ENCODE results near the gene SNTG2.

SNTG2 gene

GRCh38 chr2:1187189-1187588, 236.5 kb downstream of the SNTG2 start:
- Histone ChIP-seq H3K36me3 (ENCODE audit: control insufficient read depth in 2 of 2, insufficient read depth in 2 of 2, low read length in 2 of 2) (no peaks in the 10 kb centered on the region), H3K27me3 (ENCODE audit: control insufficient read depth in 2 of 2, insufficient read depth in 2 of 2, low read length in 2 of 2) (no peaks in the 10 kb centered on the region), H3K27ac (ENCODE audit: low read depth in 2 of 2, low read length in 2 of 2) (no peak overlapping the region), H3K4me3 (ENCODE audit: low read length in 2 of 2) (no peak overlapping the region), H3K9ac (ENCODE audit: low read depth in 1 of 2, low read length in 2 of 2) (no peak overlapping the region), H3K9me3 (ENCODE audit: control insufficient read depth in 2 of 2, low read length in 2 of 2) (no peaks in the 10 kb centered on the region), H3K4me1 (ENCODE audit: control insufficient read depth in 2 of 2, insufficient read depth in 2 of 2, low read length in 2 of 2) (no peaks in the 10 kb centered on the region)

GRCh38 chr2:1192121-1192520, 241.5 kb downstream of the SNTG2 start:
- Histone ChIP-seq H3K27ac (ENCODE audit: low read depth in 2 of 2, low read length in 2 of 2) (no peak overlapping the region), H3K27me3 (ENCODE audit: control insufficient read depth in 2 of 2, insufficient read depth in 2 of 2, low read length in 2 of 2) (no peaks in the 10 kb centered on the region), H3K36me3 (ENCODE audit: control insufficient read depth in 2 of 2, insufficient read depth in 2 of 2, low read length in 2 of 2) (no peaks in the 10 kb centered on the region), H3K9me3 (ENCODE audit: control insufficient read depth in 2 of 2, low read length in 2 of 2) (no peaks in the 10 kb centered on the region), H3K9ac (ENCODE audit: low read depth in 1 of 2, low read length in 2 of 2) (no peak overlapping the region), H3K4me3 (ENCODE audit: low read length in 2 of 2) (no peak overlapping the region), H3K4me1 (ENCODE audit: control insufficient read depth in 2 of 2, insufficient read depth in 2 of 2, low read length in 2 of 2) (no peaks in the 10 kb centered on the region)

- no peak overlapping the region for H3K9ac ChIP-seq (ENCODE audit: low read depth in 1 of 2, low read length in 2 of 2)
- no peaks in the 10 kb centered on the region for H3K27me3 ChIP-seq (ENCODE audit: control insufficient read depth in 2 of 2, insufficient read depth in 2 of 2, low read length in 2 of 2)
- H3K36me3 ChIP-seq (ENCODE audit: control insufficient read depth in 2 of 2, insufficient read depth in 2 of 2, low read length in 2 of 2) = no peaks in the 10 kb centered on the region
- no peaks in the 10 kb centered on the region for H3K9me3 ChIP-seq (ENCODE audit: control insufficient read depth in 2 of 2, low read length in 2 of 2)
- no peak overlapping the region for H3K27ac ChIP-seq (ENCODE audit: low read depth in 2 of 2, low read length in 2 of 2)
- H3K4me3 ChIP-seq (ENCODE audit: low read length in 2 of 2) = no peak overlapping the region
- H3K4me1 ChIP-seq (ENCODE audit: control insufficient read depth in 2 of 2, insufficient read depth in 2 of 2, low read length in 2 of 2) = no peaks in the 10 kb centered on the region
Measured at GRCh38 chr2:1193801-1194200, 243.2 kb downstream of the SNTG2 start.

GRCh38 chr2:1203772-1204171, 253.1 kb downstream of the SNTG2 start:
- H3K36me3 ChIP-seq (ENCODE audit: control insufficient read depth in 2 of 2, insufficient read depth in 2 of 2, low read length in 2 of 2) = no peaks in the 10 kb centered on the region
- H3K4me1 ChIP-seq (ENCODE audit: control insufficient read depth in 2 of 2, insufficient read depth in 2 of 2, low read length in 2 of 2) = no peaks in the 10 kb centered on the region
- H3K4me3 ChIP-seq (ENCODE audit: low read length in 2 of 2) = no peak overlapping the region
- no peaks in the 10 kb centered on the region for H3K27me3 ChIP-seq (ENCODE audit: control insufficient read depth in 2 of 2, insufficient read depth in 2 of 2, low read length in 2 of 2)
- no peak overlapping the region for H3K9ac ChIP-seq (ENCODE audit: low read depth in 1 of 2, low read length in 2 of 2)
- H3K9me3 ChIP-seq (ENCODE audit: control insufficient read depth in 2 of 2, low read length in 2 of 2) = no peaks in the 10 kb centered on the region
- H3K27ac ChIP-seq (ENCODE audit: low read depth in 2 of 2, low read length in 2 of 2) = no peak overlapping the region

- H3K27me3 ChIP-seq (ENCODE audit: control insufficient read depth in 2 of 2, insufficient read depth in 2 of 2, low read length in 2 of 2) = no peaks in the 10 kb centered on the region
- H3K9ac ChIP-seq (ENCODE audit: low read depth in 1 of 2, low read length in 2 of 2) = no peak overlapping the region
- H3K4me1 ChIP-seq (ENCODE audit: control insufficient read depth in 2 of 2, insufficient read depth in 2 of 2, low read length in 2 of 2) = no peaks in the 10 kb centered on the region
- no peak overlapping the region for H3K27ac ChIP-seq (ENCODE audit: low read depth in 2 of 2, low read length in 2 of 2)
- H3K36me3 ChIP-seq (ENCODE audit: control insufficient read depth in 2 of 2, insufficient read depth in 2 of 2, low read length in 2 of 2) = no peaks in the 10 kb centered on the region
- H3K4me3 ChIP-seq (ENCODE audit: low read length in 2 of 2) = no peak overlapping the region
- H3K9me3 ChIP-seq (ENCODE audit: control insufficient read depth in 2 of 2, low read length in 2 of 2) = no peaks in the 10 kb centered on the region
Measured at GRCh38 chr2:1205853-1206252, 255.2 kb downstream of the SNTG2 start.

GRCh38 chr2:1207962-1208510, 257.4 kb downstream of the SNTG2 start:
- H3K4me3 ChIP-seq (ENCODE audit: low read length in 2 of 2) = no peak overlapping the region
- no peaks in the 10 kb centered on the region for H3K36me3 ChIP-seq (ENCODE audit: control insufficient read depth in 2 of 2, insufficient read depth in 2 of 2, low read length in 2 of 2)
- H3K27ac ChIP-seq (ENCODE audit: low read depth in 2 of 2, low read length in 2 of 2) = no peak overlapping the region
- H3K4me1 ChIP-seq (ENCODE audit: control insufficient read depth in 2 of 2, insufficient read depth in 2 of 2, low read length in 2 of 2) = no peaks in the 10 kb centered on the region
- no peaks in the 10 kb centered on the region for H3K27me3 ChIP-seq (ENCODE audit: control insufficient read depth in 2 of 2, insufficient read depth in 2 of 2, low read length in 2 of 2)
- no peak overlapping the region for H3K9ac ChIP-seq (ENCODE audit: low read depth in 1 of 2, low read length in 2 of 2)
- H3K9me3 ChIP-seq (ENCODE audit: control insufficient read depth in 2 of 2, low read length in 2 of 2) = no peaks in the 10 kb centered on the region

- Histone ChIP-seq H3K36me3 (ENCODE audit: control insufficient read depth in 2 of 2, insufficient read depth in 2 of 2, low read length in 2 of 2) (no peaks in the 10 kb centered on the region), H3K4me3 (ENCODE audit: low read length in 2 of 2) (no peak overlapping the region), H3K27ac (ENCODE audit: low read depth in 2 of 2, low read length in 2 of 2) (no peak overlapping the region), H3K4me1 (ENCODE audit: control insufficient read depth in 2 of 2, insufficient read depth in 2 of 2, low read length in 2 of 2) (no peaks in the 10 kb centered on the region), H3K9me3 (ENCODE audit: control insufficient read depth in 2 of 2, low read length in 2 of 2) (no peaks in the 10 kb centered on the region), H3K9ac (ENCODE audit: low read depth in 1 of 2, low read length in 2 of 2) (no peak overlapping the region), H3K27me3 (ENCODE audit: control insufficient read depth in 2 of 2, insufficient read depth in 2 of 2, low read length in 2 of 2) (no peaks in the 10 kb centered on the region)
Measured at GRCh38 chr2:1208522-1208921, 257.9 kb downstream of the SNTG2 start.

- H3K4me3 ChIP-seq (ENCODE audit: low read length in 2 of 2) = no peak overlapping the region
- no peak overlapping the region for H3K9ac ChIP-seq (ENCODE audit: low read depth in 1 of 2, low read length in 2 of 2)
- H3K27me3 ChIP-seq (ENCODE audit: control insufficient read depth in 2 of 2, insufficient read depth in 2 of 2, low read length in 2 of 2) = no peaks in the 10 kb centered on the region
- no peaks in the 10 kb centered on the region for H3K4me1 ChIP-seq (ENCODE audit: control insufficient read depth in 2 of 2, insufficient read depth in 2 of 2, low read length in 2 of 2)
- no peak overlapping the region for H3K27ac ChIP-seq (ENCODE audit: low read depth in 2 of 2, low read length in 2 of 2)
- no peaks in the 10 kb centered on the region for H3K9me3 ChIP-seq (ENCODE audit: control insufficient read depth in 2 of 2, low read length in 2 of 2)
- no peaks in the 10 kb centered on the region for H3K36me3 ChIP-seq (ENCODE audit: control insufficient read depth in 2 of 2, insufficient read depth in 2 of 2, low read length in 2 of 2)
Measured at GRCh38 chr2:1209246-1209645, 258.6 kb downstream of the SNTG2 start.

GRCh38 chr2:1209761-1210160, 259.1 kb downstream of the SNTG2 start:
- Histone ChIP-seq H3K4me3 (ENCODE audit: low read length in 2 of 2) (no peak overlapping the region), H3K36me3 (ENCODE audit: control insufficient read depth in 2 of 2, insufficient read depth in 2 of 2, low read length in 2 of 2) (no peaks in the 10 kb centered on the region), H3K9ac (ENCODE audit: low read depth in 1 of 2, low read length in 2 of 2) (no peak overlapping the region)

GRCh38 chr2:1210352-1210751, 259.7 kb downstream of the SNTG2 start:
- H3K27ac ChIP-seq (ENCODE audit: low read depth in 2 of 2, low read length in 2 of 2) = no peak overlapping the region
- no peaks in the 10 kb centered on the region for H3K4me1 ChIP-seq (ENCODE audit: control insufficient read depth in 2 of 2, insufficient read depth in 2 of 2, low read length in 2 of 2)
- H3K9me3 ChIP-seq (ENCODE audit: control insufficient read depth in 2 of 2, low read length in 2 of 2) = no peaks in the 10 kb centered on the region
- H3K27me3 ChIP-seq (ENCODE audit: control insufficient read depth in 2 of 2, insufficient read depth in 2 of 2, low read length in 2 of 2) = no peaks in the 10 kb centered on the region
- H3K9ac ChIP-seq (ENCODE audit: low read depth in 1 of 2, low read length in 2 of 2) = no peak overlapping the region
- H3K4me3 ChIP-seq (ENCODE audit: low read length in 2 of 2) = no peak overlapping the region
- H3K36me3 ChIP-seq (ENCODE audit: control insufficient read depth in 2 of 2, insufficient read depth in 2 of 2, low read length in 2 of 2) = no peaks in the 10 kb centered on the region

More at GRCh38 chr2:1209761-1210160, 259.1 kb downstream of the SNTG2 start:
- no peaks in the 10 kb centered on the region for H3K9me3 ChIP-seq (ENCODE audit: control insufficient read depth in 2 of 2, low read length in 2 of 2)
- no peak overlapping the region for H3K27ac ChIP-seq (ENCODE audit: low read depth in 2 of 2, low read length in 2 of 2)
- H3K27me3 ChIP-seq (ENCODE audit: control insufficient read depth in 2 of 2, insufficient read depth in 2 of 2, low read length in 2 of 2) = no peaks in the 10 kb centered on the region
- no peaks in the 10 kb centered on the region for H3K4me1 ChIP-seq (ENCODE audit: control insufficient read depth in 2 of 2, insufficient read depth in 2 of 2, low read length in 2 of 2)
